ENCODE results near the gene SLC13A1.

DNA sequence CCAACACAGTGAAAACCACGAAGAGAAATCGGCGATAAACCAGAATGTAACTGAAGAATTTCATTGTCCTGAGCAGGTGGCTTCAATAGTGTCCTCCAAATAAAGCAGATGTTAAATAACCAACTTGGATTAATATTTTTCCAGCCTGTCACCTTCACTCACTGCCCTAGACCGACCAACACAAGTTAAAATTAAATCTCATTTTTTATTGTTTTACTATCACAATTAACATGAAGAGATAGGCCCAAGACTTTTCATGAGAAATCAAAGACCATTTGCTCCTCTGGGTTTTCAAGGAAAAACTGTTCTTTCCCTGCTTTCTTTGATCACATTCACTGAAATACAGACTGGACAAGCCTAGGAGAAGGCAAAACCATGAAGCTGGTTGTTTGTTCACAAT lies at the start of gene SLC13A1:
- TF ChIP-seq, protein P1, sequence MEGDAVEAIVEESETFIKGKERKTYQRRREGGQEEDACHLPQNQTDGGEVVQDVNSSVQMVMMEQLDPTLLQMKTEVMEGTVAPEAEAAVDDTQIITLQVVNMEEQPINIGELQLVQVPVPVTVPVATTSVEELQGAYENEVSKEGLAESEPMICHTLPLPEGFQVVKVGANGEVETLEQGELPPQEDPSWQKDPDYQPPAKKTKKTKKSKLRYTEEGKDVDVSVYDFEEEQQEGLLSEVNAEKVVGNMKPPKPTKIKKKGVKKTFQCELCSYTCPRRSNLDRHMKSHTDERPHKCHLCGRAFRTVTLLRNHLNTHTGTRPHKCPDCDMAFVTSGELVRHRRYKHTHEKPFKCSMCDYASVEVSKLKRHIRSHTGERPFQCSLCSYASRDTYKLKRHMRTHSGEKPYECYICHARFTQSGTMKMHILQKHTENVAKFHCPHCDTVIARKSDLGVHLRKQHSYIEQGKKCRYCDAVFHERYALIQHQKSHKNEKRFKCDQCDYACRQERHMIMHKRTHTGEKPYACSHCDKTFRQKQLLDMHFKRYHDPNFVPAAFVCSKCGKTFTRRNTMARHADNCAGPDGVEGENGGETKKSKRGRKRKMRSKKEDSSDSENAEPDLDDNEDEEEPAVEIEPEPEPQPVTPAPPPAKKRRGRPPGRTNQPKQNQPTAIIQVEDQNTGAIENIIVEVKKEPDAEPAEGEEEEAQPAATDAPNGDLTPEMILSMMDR (IDR thresholded peaks at IDR 0.05), result no peak
- no peak for TF ChIP-seq POLR2A (IDR thresholded peaks at IDR 0.05)

Measured in lower leg skin (tissue), 3 donors.